DMS53 (cell line): Measurements from ENCODE around the gene CACNA1H.
"Not testable (repeated sequence)": the region's sequence is repeated elsewhere in the genome, so short reads cannot be mapped to it uniquely, and the experiment has no call there.

ENCODE experiments used
- DNase-seq: peaks from one replicate; lab custom pipeline; 2025; lab: John Stamatoyannopoulos, UW

Gene CACNA1H

DNA sequence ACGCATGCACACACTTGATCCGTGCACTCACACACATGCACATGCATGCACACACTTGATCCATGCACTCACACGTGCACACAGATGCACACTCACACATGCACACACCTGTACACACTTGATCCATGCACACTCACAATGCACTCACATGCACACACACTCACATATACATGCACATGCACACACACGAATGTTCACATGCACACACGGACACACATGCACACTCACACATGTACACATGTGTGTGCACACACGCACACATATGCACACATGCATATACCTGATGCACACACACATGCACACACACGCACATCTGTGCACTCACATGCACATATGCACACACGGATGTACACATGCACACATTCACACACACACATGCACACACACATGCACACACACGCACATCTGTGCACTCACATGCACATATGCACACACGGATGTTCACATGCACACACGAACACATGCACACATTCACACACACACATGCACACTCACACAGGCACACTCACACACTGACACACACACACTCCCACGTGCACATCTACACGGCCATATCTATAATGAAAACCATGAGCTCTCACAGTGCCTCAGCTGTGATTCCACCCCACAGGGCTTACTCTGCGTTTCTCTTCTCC is 95.1 kb downstream of the CACNA1H start:
- not testable (repeated sequence) for DNase-seq

- DNase-seq: not testable (repeated sequence)
Observed at GRCh38 chr16:1249031-1249755, 96.3 kb downstream of the CACNA1H start.

- DNase-seq: not testable (repeated sequence)
Observed at GRCh38 chr16:1253701-1254364, 100.9 kb downstream of the CACNA1H start.

GRCh38 chr16:1254821-1255220 is 101.9 kb downstream of the CACNA1H start:
- not testable (repeated sequence) for DNase-seq

- not testable (repeated sequence) for DNase-seq
Observed at GRCh38 chr16:1255276-1256122, 102.6 kb downstream of the CACNA1H start, which contains the start of gene TPSD1. TPSD1 (plus strand) TSS chr16:1256069; CDS start chr16:1256281, 212 bp downstream.

DNA sequence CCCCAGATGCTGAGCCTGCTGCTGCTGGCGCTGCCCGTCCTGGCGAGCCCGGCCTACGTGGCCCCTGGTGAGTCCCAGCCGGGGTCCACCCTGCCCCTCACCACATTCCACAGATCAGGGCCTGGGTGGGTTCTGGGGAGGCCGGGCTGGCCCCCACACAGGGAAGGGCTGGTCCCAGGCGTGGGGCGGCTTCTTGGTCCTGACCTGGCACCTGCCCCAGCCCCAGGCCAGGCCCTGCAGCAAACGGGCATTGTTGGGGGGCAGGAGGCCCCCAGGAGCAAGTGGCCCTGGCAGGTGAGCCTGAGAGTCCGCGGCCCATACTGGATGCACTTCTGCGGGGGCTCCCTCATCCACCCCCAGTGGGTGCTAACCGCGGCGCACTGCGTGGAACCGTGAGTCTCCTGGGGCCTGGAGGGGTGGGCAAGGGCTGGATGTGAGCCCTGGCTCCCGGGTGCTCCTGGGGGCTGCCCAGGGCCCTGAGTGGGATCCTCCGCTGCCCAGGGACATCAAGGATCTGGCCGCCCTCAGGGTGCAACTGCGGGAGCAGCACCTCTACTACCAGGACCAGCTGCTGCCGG is 103.5 kb downstream of the CACNA1H start:
- not testable (repeated sequence) for DNase-seq

GRCh38 chr16:1256874-1257322 is 104.0 kb downstream of the CACNA1H start:
- no peak for DNase-seq

DNA sequence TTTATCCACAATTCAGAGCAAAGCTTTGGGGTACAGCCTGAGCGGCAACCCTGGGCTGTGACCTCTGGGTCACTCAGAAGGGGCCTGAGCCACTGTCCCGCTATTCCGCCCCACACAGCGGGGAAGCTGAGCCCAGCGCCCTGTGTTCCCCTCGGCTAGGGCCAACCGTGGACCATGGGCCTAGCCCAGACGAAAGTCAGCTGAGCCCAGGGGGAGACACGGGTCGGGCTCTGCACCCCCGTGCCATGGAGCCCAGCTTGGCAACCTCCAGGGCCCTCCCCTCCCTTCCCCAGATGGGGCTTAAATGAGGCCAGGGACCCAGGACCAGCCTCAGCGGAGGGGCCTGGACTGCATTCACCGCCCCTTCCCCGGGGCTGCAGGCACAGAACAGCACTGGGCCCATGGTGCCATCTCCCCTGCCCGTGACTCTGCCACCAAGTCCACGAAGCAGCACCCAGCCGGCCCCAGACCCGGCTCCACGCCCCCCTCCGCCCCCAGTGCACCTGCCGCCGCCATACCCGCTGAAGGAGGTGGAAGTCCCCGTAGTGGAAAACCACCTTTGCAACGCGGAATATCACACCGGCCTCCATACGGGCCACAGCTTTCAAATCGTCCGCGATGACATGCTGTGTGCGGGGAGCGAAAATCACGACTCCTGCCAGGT is 104.8 kb downstream of the CACNA1H start:
- DNase-seq: no peak

- DNase-seq: peak; percentile 41
Observed at GRCh38 chr16:1258225-1258600, 105.3 kb downstream of the CACNA1H start.

DNA sequence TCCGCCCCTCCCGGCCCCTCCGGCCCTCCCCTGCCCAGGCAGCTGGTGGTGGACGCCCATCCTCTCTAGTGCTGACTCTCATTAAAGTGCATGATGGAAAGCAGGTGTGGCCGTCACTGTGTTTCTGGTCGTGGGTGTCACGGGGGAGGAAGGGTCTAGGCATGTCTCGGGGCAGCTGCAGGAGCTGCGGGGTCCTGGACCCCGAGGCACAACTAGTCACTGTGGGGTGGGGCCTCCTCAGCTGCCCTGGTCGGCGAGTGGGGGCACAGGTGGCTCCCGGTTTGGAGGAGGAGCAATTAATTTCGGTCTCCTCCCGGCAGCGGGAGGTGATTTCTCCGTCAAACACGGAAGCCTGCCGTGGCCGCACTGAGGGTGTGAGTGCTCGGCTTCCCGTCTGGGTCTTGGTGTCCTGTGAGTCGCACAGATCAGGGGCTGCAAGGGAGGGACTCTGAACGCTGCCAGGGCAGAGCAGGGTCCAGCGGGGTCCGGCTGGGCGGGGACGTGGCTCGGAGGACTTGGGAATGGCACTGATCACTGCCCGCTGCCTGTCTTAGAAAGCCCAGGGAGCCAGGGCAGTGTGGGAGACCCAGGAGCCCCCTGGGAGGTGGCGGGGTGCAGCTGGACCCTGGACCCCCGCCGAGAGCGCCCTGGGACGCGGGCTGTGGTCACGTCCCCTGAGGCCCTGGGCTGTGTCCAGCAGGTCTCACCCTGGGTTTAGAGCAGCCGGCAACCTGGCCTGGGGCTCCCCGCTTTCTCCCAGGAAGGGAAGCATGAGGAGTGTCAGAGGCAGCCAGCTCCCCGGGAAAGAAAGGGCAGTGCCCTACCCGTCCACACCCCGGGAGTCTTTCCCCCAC is 106.2 kb downstream of the CACNA1H start:
- DNase-seq: peak; percentile 64

DNA sequence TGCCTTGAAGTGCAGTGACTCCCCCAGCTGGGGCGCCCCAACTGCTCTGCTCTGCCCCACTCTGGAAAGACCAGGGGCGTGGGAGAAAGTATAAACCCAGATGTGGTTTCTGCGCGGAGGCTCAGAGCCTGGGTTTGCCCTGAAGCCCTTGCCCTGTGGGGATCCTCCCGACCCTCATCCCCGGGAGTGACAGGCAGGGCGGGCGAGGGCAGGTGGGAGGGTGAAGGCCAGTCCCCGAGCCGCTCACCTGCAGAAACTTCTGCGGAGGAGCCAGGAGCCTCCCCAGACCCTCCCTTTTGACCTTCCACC is 106.8 kb downstream of the CACNA1H start:
- no peak for DNase-seq

DNA sequence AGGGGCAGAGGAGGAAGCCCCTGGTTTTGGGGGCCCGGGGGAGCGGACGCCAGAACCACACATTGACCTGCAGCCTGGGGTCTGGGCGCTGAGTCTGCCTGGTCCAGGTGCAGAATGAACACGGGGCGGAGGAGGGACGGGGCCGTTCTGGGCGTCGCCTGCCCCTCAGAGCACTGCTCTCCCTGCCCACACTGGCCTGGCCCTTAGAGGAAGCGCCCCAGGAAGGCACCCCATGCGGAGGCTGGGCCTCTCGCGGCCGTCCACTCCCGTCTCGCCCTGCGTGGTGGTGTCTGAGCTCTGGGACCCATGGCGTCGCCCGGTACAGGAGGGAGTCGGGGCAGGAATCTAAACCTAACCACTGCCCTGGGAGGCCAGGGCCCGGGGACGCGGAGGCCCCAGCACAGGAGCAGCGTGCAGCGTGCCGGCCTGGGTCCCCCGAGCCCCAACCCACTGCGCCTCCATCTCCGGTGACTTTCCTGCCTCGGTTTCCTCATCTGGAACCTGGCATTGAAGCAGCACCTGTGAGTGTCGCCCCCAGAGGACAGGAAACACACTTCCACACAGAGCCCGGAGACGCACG is 107.3 kb downstream of the CACNA1H start:
- no peak for DNase-seq

DNA sequence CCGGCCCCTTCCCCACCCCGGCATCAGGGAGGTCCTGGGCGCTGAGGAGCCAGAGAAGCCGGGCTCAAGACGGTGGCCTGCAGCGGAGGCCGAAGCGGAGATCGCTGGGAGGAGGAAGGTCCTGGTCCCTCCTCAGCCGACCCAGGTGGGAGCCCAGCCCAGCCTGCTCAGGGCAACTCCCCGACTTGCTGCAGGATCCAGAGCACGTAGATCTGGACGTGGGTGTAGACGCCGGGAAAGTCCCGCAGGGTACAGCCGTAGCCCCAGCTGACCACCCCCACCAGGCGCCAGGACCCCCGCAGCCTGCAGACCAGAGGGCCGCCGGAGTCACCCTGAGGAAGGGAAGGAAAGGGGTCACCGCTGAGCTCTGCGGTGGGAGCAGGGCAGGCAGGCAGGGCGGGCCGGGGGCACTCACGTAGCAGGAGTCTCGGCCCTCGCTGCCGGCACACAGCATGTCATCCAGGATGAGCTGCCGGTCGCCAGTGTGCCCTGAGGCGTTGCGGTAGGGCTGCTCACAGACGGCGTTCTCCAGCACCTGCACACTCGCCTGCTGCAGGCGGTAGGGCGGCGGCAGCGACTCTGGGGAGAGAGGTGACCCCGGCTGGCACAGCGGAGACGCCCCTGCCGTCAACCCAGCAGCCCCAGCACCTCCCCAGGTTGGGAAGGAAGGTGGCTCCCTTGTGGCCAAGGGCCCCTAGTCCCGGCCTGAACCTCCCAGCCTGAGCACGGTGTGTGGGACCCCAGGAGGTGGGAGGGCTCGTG is 108.4 kb downstream of the CACNA1H start:
- DNase-seq: peak; percentile 69

GRCh38 chr16:1262210-1262845 is 109.4 kb downstream of the CACNA1H start:
- DNase-seq: no peak

GRCh38 chr16:1262846-1263221 is 109.9 kb downstream of the CACNA1H start:
- no peak for DNase-seq

DNA sequence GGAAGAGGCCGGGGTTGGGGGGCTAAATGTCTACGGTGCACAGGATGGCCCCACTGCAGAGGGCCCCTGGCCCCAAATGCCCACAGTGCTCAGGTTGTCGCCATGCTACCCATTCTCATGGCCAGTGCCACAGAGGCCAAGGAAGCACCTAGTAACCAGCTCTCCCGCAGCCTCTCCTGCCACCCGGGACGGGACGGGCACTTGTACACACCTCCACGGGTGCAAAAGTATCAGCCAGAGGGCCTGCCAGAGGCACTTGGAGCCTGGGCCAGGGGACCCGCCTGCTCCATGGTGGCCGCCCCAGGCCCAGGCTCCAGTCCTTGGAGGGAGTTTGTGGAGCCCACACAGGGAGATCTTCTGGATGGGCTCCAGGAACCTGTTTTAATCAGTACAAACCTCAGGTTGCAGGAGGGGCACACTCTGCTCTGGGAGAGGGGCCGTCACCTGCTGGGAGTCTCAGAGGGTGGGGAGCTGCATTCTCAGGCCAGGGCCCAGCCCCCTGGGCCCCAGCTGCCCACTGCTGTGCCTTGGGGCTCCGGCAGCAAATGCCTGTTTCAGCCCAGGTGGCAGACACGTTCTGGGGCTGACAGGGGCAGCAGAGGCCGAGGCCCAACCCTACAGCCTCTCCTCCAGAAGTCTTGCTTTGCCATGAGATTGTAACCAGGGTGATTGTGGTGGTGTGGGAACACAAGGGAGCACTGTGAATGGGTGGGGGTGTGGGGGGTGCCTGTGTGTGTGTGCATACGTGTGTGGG is 110.9 kb downstream of the CACNA1H start:
- no peak for DNase-seq

DNA sequence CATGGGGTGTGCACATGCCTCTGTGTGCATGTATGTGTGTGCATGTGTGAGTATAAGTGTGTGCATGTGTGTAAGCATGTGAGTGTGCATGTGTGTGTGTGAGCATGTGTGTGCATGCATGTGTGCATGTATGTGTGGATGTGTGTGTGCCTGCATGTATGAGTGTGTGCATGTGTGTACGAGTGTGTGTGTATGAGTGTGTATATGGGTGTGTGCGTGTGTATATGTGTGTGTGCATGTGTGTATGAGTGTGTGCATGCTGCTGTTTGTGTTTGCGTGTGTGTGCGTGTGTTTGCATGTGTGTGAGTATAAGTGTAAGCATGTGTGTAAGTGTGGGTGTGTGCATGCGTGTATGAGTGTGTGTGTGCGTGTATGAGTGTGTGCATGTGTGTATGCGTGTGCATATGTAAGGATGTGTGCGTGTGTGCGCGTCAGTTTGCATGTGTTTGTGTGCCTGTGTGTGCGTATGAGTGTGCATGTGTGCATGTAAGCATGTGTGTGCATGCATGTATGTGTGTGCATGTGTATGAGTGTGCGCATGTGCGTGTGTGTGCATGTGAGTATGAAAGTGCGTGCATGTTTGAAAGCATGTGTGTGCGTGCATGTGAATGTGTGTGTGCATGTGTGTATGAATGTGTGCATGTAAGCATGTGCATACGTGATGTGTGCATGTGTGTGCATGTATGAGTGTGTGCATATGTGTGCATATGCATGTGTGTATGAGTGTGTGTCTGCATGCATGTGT is 111.6 kb downstream of the CACNA1H start:
- no peak for DNase-seq
